Testis (tissue), 3 donors: ENCODE data around the gene KCNJ15. TPM values are rescaled to one million over a fixed set of nuclear protein-coding genes. Genes with fewer than 3 reads are reported as not detected.

Source experiments
- DNase-seq: peaks from one replicate; pipeline ENCODE4 v3.0.0-alpha.2; 2019
- H3K27ac ChIP-seq, 2 donors: fragments of 200-600 bp; sonication (generic); one replicate each; pipeline ENCODE4 v1.5.1; 2019
- H3K27me3 ChIP-seq: fragments of 200-600 bp; sonication (generic); one replicate; pipeline ENCODE4 v1.5.1; 2019
- H3K36me3 ChIP-seq: fragments of 200-600 bp; sonication (generic); one replicate; pipeline ENCODE4 v1.5.1; 2017; ENCODE audit warnings: low read depth; ENCODE audit errors: missing control alignments
- H3K4me1 ChIP-seq: fragments of 200-600 bp; sonication (generic); one replicate; pipeline ENCODE4 v1.5.1; 2019
- H3K4me3 ChIP-seq, 2 donors: fragments of 200-600 bp; sonication (generic); one replicate each; pipeline ENCODE4 v1.5.1; 2017 to 2019
- H3K9me3 ChIP-seq: fragments of 200-600 bp; sonication (generic); one replicate; pipeline ENCODE4 v1.5.1; 2017
- POLR2A ChIP-seq: fragments of 450-650 bp; IDR thresholded peaks from one replicate; pipeline ENCODE4 v1.6.1; 2017; ENCODE audit warnings: antibody characterized with exemption, mild to moderate bottlenecking, moderate library complexity
- WGBS, 2 donors: methylation state at CpG; one replicate each; pipeline ENCODE4 v1.1.5; 2018; 5-methylcytosine and 5-hydroxymethylcytosine counted together
- intact Hi-C: fragments of 100-400 bp; cut with DNase I; formaldehyde crosslinking; loops from one replicate; pipeline ENCODE4 v1.15.1; 2023; ENCODE audit warnings: low total_unique reads
- polyA plus RNA-seq: library from polyadenylated mRNA; stranded (reverse); fragments of 350-450 nt; fragmentation: Illumina TruSeq; extraction: RNeasy Lipid Tissue Mini Kit (QIAGEN cat#74804); gene quantifications from one replicate; pipeline ENCODE4 v1.2.3, GENCODE V29; 2014; ENCODE audit warnings: low read depth, low replicate concordance; ENCODE audit not compliant: insufficient read depth
- total RNA-seq, 2 donors: library from RNA; depleted of rRNA; stranded (reverse); fragments of >200 nt; gene quantifications; one replicate each; pipeline ENCODE4 v1.2.3, GENCODE V29; 2016
- TF ChIP-seq, protein P1 (sequence below), 3 experiments: fragments of 450-650 bp in 2 of 3; fragments of 200-600 bp in 1 of 3; sonication (generic) in 1 of 3; IDR thresholded peaks; one replicate each; pipeline ENCODE4 v1.5.1; 2016 to 2019; ENCODE audit warnings: antibody characterized with exemption in 3 of 3, mild to moderate bottlenecking in 2 of 3, moderate library complexity in 1 of 3

KCNJ15 gene
- total and polyA plus RNA-seq, 3 donors from 2014 or later: 4.9 to 13.0 (median 6.4) TPM

DNA sequence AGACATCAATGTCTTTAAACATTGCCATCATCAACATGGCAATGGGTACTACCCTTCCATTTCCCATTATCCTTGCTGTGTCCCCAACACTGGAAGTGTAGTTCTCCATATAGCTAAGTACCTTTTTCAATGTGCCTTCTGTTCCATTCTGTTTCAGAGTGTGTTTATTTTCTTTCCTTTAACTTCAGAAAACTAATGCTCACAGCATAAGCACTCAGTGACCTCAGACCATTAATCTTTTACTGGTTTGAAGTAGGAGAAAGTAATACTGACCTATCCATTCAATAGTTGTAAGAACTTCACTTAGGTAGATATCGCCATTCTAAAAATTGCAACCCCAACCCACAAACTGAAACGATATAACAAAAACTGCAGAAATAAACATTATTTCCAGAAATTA, 37.8 kb downstream of the KCNJ15 start:
- Histone ChIP-seq H3K27me3 (no peaks in the 10 kb centered on the region), H3K27ac (no peak overlapping the region), H3K9me3 (no peaks in the 10 kb centered on the region), H3K36me3 (no peaks in the 10 kb centered on the region), H3K4me1 (no peaks in the 10 kb centered on the region), H3K4me3 (no peak overlapping the region)
- WGBS, 2 donors: 90 to 94% methylated on average over 2 of the region's 2 CpGs
- no peak for DNase-seq
- TF ChIP-seq, protein P1, sequence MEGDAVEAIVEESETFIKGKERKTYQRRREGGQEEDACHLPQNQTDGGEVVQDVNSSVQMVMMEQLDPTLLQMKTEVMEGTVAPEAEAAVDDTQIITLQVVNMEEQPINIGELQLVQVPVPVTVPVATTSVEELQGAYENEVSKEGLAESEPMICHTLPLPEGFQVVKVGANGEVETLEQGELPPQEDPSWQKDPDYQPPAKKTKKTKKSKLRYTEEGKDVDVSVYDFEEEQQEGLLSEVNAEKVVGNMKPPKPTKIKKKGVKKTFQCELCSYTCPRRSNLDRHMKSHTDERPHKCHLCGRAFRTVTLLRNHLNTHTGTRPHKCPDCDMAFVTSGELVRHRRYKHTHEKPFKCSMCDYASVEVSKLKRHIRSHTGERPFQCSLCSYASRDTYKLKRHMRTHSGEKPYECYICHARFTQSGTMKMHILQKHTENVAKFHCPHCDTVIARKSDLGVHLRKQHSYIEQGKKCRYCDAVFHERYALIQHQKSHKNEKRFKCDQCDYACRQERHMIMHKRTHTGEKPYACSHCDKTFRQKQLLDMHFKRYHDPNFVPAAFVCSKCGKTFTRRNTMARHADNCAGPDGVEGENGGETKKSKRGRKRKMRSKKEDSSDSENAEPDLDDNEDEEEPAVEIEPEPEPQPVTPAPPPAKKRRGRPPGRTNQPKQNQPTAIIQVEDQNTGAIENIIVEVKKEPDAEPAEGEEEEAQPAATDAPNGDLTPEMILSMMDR (IDR thresholded peaks at IDR 0.05): no peak
- TF ChIP-seq POLR2A: no peak
- intact Hi-C loops: no loop called here

DNA sequence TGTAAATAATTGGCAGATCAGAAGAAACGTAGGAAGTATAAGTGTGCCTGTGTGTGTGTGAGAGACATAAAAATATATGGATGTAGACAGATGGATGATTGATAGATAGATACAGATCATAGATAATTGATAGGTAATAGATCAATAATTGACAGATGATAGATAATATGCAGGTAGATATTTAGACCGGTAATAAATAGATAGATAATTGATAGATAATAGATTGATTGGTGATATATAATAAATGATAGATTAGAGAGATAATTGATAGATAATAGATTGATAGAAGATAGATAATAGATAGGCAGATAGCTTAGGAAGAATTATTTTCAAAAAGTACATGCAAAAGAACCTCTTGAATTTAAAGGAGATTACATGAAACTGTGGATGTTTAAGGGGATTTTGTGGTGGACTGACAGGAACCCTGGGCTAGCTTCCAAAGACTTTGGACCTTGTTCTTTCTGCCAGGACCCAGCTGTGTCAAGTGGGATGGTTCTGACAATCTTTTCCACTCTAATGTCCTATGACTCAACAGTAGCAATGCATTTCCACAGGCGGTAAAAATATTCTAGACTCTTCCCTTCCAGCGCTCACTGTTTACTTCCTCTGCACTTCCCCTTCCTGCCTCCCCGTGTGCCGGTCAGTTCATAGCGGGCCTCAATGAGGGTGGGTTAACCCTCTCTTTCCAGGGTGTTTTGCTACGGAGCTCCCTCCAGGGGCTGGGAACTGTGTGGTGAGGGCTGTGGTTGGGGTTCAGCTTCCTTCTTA, 39.4 kb downstream of the KCNJ15 start:
- TF ChIP-seq, protein P1 (IDR thresholded peaks at IDR 0.05): no peak
- no peak for TF ChIP-seq POLR2A

DNA sequence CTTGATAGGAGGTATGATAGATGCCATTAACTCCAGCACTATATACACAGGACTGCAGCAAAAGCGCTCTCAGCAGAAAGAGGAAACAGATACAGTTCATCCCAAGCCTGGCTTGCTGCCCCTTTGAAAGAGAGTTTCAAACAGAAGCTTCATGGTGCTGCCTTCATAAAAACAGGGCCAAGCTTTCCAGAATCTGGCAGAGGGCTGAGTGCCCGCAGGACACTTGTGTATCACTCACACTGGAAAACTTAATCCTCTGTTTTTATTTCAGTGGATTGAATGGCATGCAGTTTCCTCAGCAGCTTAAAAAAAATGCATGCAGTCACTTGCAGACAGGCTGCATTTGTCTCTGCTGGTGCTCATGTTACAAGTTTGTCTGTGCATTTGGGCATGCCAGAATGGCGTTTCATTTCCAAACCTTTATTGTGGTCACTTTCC, 40.4 kb downstream of the KCNJ15 start:
- no peaks in the 10 kb centered on the region for H3K4me1 ChIP-seq
- DNase-seq: no peak
- H3K27ac ChIP-seq: no peak overlapping the region
- intact Hi-C loops: no loop called here
- H3K9me3 ChIP-seq: no peaks in the 10 kb centered on the region
- 61 to 68% methylated on average over 3 of the region's 3 CpGs for WGBS, 2 donors
- no peaks in the 10 kb centered on the region for H3K27me3 ChIP-seq
- H3K36me3 ChIP-seq: no peaks in the 10 kb centered on the region
- no peak overlapping the region for H3K4me3 ChIP-seq
- TF ChIP-seq POLR2A: no peak
- TF ChIP-seq, protein P1 (IDR thresholded peaks at IDR 0.05): no peak

More for the DNA sequence above, 39.4 kb downstream of the KCNJ15 start:
- Histone ChIP-seq H3K4me3 (no peak overlapping the region), H3K27me3 (no peaks in the 10 kb centered on the region), H3K36me3 (no peaks in the 10 kb centered on the region), H3K27ac (no peak overlapping the region), H3K9me3 (no peaks in the 10 kb centered on the region), H3K4me1 (no peaks in the 10 kb centered on the region)
- DNase-seq: no peak
- WGBS, 2 donors: 58 to 69% methylated on average over 8 of the region's 8 CpGs
- intact Hi-C loops: no loop called here

DNA sequence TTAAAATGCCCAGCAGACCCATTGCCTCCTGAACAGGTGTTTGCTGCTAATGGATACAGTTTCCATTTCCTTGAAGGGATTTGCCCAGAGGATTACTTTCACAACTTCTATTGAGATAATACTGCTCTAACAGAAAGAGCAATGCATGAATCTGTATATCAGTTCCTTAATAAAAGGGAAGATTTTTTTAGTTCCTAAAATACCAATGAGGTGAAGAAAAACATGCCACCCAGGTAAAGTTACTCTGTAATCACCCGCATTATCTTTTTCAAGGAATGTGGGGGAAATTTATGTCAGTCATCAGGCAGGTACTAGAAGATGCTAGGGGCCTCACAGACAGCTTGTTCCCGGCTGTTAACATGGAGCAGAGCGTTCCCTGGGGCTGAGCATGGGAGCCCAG, 41.1 kb downstream of the KCNJ15 start:
- TF ChIP-seq POLR2A: no peak
- TF ChIP-seq, protein P1 (IDR thresholded peaks at IDR 0.05): no peak
- Histone ChIP-seq H3K4me3 (no peak overlapping the region), H3K36me3 (no peaks in the 10 kb centered on the region), H3K9me3 (no peaks in the 10 kb centered on the region), H3K27me3 (no peaks in the 10 kb centered on the region), H3K4me1 (no peaks in the 10 kb centered on the region), H3K27ac (no peak overlapping the region)
- WGBS, 2 donors: 81 to 94% methylated on average over 3 of the region's 3 CpGs
- DNase-seq: no peak
- intact Hi-C loops: no loop called here

DNA sequence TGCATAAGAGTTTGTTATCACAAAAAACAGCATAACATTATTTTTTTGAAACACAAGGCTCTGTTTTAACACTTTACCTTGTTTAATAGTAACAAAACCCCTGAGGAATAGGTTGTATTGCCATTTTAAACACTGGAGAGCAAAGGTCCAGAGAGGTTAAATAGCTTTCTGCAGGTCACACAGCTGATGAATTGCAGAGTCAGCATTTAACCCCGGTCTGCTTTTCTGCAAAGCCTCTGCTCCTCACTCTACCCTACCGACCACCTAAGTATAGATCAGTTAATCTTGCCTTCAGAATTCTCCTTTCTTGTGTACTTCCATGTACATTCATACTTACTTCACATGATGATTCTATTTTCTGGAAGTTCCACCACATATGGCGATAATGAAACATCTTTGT, 42.0 kb downstream of the KCNJ15 start:
- intact Hi-C loops: no loop called here
- no peaks in the 10 kb centered on the region for H3K36me3 ChIP-seq
- H3K27ac ChIP-seq: no peak overlapping the region
- no peaks in the 10 kb centered on the region for H3K9me3 ChIP-seq
- no peaks in the 10 kb centered on the region for H3K27me3 ChIP-seq
- H3K4me1 ChIP-seq: no peaks in the 10 kb centered on the region
- no peak overlapping the region for H3K4me3 ChIP-seq
- 76 to 89% methylated on average over 3 of the region's 3 CpGs for WGBS, 2 donors
- TF ChIP-seq, protein P1 (IDR thresholded peaks at IDR 0.05): no peak
- no peak for TF ChIP-seq POLR2A
- DNase-seq: no peak
